Gastrocnemius medialis (tissue), 4 donors: Measurements from ENCODE around the gene WDR37. TPM values are rescaled to one million over a fixed set of nuclear protein-coding genes. Genes with fewer than 3 reads are reported as not detected.

Experiments used
- ATAC-seq, 2 donors: fragments of 150-250 bp; one replicate each; pipeline ENCODE4 v1.9.1; 2016
- DNase-seq, 2 donors: peaks; one replicate each; pipeline ENCODE4 v3.0.0-alpha.2; 2019
- H3K27ac ChIP-seq, 4 donors: fragments of 200-600 bp; sonication (generic); 1 replicate in 1 of 4; 2 replicates in 3 of 4; pipeline ENCODE4 v1.5.1; 2016 to 2018; ENCODE audit warnings: mild to moderate bottlenecking in 2 of 4, moderate library complexity in 1 of 4
- H3K27me3 ChIP-seq, 3 donors: fragments of 200-600 bp; sonication (generic) in 2 of 3; 1 replicate in 1 of 3; 2 replicates in 2 of 3; pipeline versions ENCODE4 v1.5.1 to v1.6.0; 2016 to 2019; ENCODE audit warnings: mild to moderate bottlenecking in 1 of 3, moderate library complexity in 1 of 3
- H3K36me3 ChIP-seq, 2 donors: fragments of 200-600 bp; sonication (generic) in 1 of 2; one replicate each; pipeline ENCODE4 v1.5.1; 2017 to 2018
- H3K4me1 ChIP-seq, 2 donors: fragments of 200-600 bp; sonication (generic) in 1 of 2; one replicate each; pipeline ENCODE4 v1.5.1; 2016 to 2017; ENCODE audit warnings: mild to moderate bottlenecking in 2 of 2
- H3K4me3 ChIP-seq, 4 donors: fragments of 200-600 bp; sonication (generic) in 3 of 4; 1 replicate in 1 of 4; 2 replicates in 3 of 4; pipeline ENCODE4 v1.5.1; 2016 to 2019; ENCODE audit warnings: mild to moderate bottlenecking in 2 of 4
- H3K9me3 ChIP-seq, 3 donors: fragments of 200-600 bp; sonication (generic) in 2 of 3; 1 replicate in 1 of 3; 2 replicates in 2 of 3; pipeline ENCODE4 v1.5.1; 2016 to 2019
- CTCF ChIP-seq, 5 experiments: fragments of 450-650 bp in 3 of 5; fragments of 200-600 bp in 2 of 5; sonication (generic) in 2 of 5; IDR thresholded peaks in 4 of 5; conservative IDR thresholded peaks in 1 of 5; 1 replicate in 4 of 5; 2 replicates in 1 of 5; pipeline ENCODE4 v1.5.1; 2016 to 2019; ENCODE audit warnings: antibody characterized with exemption in 5 of 5, mild to moderate bottlenecking in 3 of 5, moderate library complexity in 3 of 5
- POLR2A ChIP-seq, 2 donors: fragments of 450-650 bp; IDR thresholded peaks; one replicate each; pipeline ENCODE4 v1.6.1; 2017; ENCODE audit warnings: antibody characterized with exemption in 2 of 2, mild to moderate bottlenecking in 2 of 2, moderate library complexity in 2 of 2
- in situ Hi-C, 4 donors: fragments of 200-750 bp; cut with MboI; loops; one replicate each; pipeline versions ENCODE4 v1.15.0 to v1.8.0; 2017; ENCODE audit warnings: low sequenced_read_pairs in 4 of 4
- intact Hi-C: fragments of 100-400 bp; cut with DNase I; formaldehyde crosslinking; loops from one replicate; pipeline ENCODE4 v1.15.1; 2023; ENCODE audit warnings: low total_unique reads
- total RNA-seq, 4 donors: library from RNA; depleted of rRNA; stranded (reverse); fragments of >200 nt; gene quantifications; one replicate each; pipeline versions ENCODE4 v1.1.0 to v1.2.3, GENCODE V29; 2016

Gene WDR37
- total RNA-seq, 4 donors from 2014 or later: 18.4 to 26.2 (median 23.2) TPM

GRCh38 chr10:1133495-1134045 is 77.4 kb downstream of the WDR37 start:
- no peak for ATAC-seq
- DNase-seq: no peak

GRCh38 chr10:1134156-1134555 is 78.0 kb downstream of the WDR37 start:
- Histone ChIP-seq H3K27ac (no peak overlapping the region), H3K4me1 (no peaks in the 10 kb centered on the region), H3K27me3 (no peaks in the 10 kb centered on the region), H3K36me3 (peaks cover 2 to 28% of the 10 kb centered on the region in 2 donors), H3K4me3 (no peak overlapping the region), H3K9me3 (no peaks in the 10 kb centered on the region)
- in situ Hi-C loops (no loop called here), intact Hi-C loops (no loop called here)
- ATAC-seq (no peak), DNase-seq (no peak)
- TF ChIP-seq POLR2A (IDR thresholded peaks at IDR 0.05): no peak
- no peak for TF ChIP-seq CTCF (IDR thresholded peaks at IDR 0.05 in 4 of 5, conservative IDR thresholded peaks at IDR 0.05 in 1 of 5)

More at GRCh38 chr10:1133495-1134045, 77.4 kb downstream of the WDR37 start:
- no peaks in the 10 kb centered on the region for H3K9me3 ChIP-seq
- H3K4me1 ChIP-seq: no peaks in the 10 kb centered on the region
- no peak overlapping the region for H3K4me3 ChIP-seq
- H3K27ac ChIP-seq: no peak overlapping the region
- peaks cover 3 to 33% of the 10 kb centered on the region in 2 donors for H3K36me3 ChIP-seq
- in situ Hi-C loops (no loop called here), intact Hi-C loops (no loop called here)
- H3K27me3 ChIP-seq: no peaks in the 10 kb centered on the region
- TF ChIP-seq CTCF (IDR thresholded peaks at IDR 0.05 in 4 of 5, conservative IDR thresholded peaks at IDR 0.05 in 1 of 5): no peak
- no peak for TF ChIP-seq POLR2A (IDR thresholded peaks at IDR 0.05)

- no peaks in the 10 kb centered on the region for H3K27me3 ChIP-seq
- H3K27ac ChIP-seq: no peak overlapping the region
- H3K9me3 ChIP-seq: no peaks in the 10 kb centered on the region
- no peaks in the 10 kb centered on the region for H3K4me1 ChIP-seq
- no peak overlapping the region for H3K4me3 ChIP-seq
- ATAC-seq (no peak), DNase-seq (no peak)
- peaks cover 0 to 7% of the 10 kb centered on the region in 2 donors for H3K36me3 ChIP-seq
- intact Hi-C loops (no loop called here), in situ Hi-C loops (no loop called here)
- TF ChIP-seq CTCF (IDR thresholded peaks at IDR 0.05 in 4 of 5, conservative IDR thresholded peaks at IDR 0.05 in 1 of 5) (no peak), POLR2A (IDR thresholded peaks at IDR 0.05) (no peak)
These were observed 80.1 kb downstream of the WDR37 start for GRCh38 chr10:1136268-1136667.

- Histone ChIP-seq H3K4me1 (no peaks in the 10 kb centered on the region), H3K27ac (no peak overlapping the region), H3K9me3 (no peaks in the 10 kb centered on the region), H3K4me3 (no peak overlapping the region), H3K27me3 (no peaks in the 10 kb centered on the region), H3K36me3 (no peaks in the 10 kb centered on the region)
- in situ Hi-C loops (no loop called here), intact Hi-C loops (no loop called here)
- TF ChIP-seq POLR2A (IDR thresholded peaks at IDR 0.05): no peak
- TF ChIP-seq CTCF (IDR thresholded peaks at IDR 0.05 in 4 of 5, conservative IDR thresholded peaks at IDR 0.05 in 1 of 5): no peak
- ATAC-seq (no peak), DNase-seq (no peak)
These were observed 81.4 kb downstream of the WDR37 start for GRCh38 chr10:1137499-1138163.
